ENCODE results near the gene SLC2A13. TPM values are rescaled to one million over a fixed set of nuclear protein-coding genes. Genes with fewer than 3 reads are reported as not detected.

SLC2A13 gene
- total RNA-seq, 1 experiment from 2014 or later: 15.3 TPM

DNA sequence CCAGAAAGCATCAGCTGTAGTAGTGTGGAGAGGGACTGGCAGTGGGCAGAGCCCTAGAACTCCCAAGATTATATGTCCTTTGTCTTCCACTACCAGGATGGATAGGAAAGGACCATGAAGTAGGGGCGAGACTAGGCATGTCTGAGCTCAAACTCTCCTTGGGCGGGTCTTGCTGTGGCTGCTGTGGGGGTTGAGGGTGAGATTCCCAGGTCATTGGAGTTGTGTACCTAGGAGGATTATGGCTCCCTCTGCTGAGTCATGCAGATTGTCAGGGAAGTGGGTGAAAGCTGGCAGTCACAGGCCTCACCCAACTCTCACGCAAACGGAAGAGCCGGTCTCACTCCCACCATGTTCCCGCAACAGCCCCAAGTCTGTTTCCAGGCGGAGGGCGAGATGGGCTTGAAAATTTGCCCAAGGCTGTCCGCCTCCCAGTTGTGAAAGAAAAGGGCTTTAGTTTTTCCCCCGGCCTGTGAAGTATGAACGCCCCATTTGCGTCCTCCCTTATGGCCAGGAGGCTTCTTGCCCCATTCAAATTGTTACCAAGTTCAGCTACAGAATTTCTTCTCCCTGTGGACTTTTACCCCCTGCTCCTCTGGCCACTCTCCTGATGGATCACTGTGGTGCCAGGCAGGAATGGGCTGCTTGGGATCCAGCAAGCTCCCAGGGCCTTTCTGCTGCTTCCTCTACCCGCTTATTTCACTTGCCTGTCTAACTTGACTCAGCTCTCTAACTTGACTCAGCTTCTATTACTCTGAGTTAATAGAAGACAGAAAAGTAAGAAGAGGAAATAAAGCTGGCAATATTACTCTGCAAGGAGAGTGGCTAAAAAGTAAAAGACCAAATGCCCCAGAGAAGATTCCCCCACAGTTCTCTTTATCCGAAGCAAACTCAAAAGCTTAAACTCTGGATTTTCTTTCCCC is 159.3 kb downstream of the SLC2A13 start:
- ChIA-PET CTCF (no interaction called here), POLR2A (no interaction called here)
- Mint-ChIP-seq H3K27ac (peak overlapping the region; percentile 36; the same call in 1 of the 2 replicates), H3K27me3 (ENCODE audit: low read depth) (no peaks in the 10 kb centered on the region), H3K36me3 (peaks cover 36% of the 10 kb centered on the region), H3K4me3 (no peak overlapping the region), H3K9me3 (peaks cover 38% of the 10 kb centered on the region), H3K4me1 (no peaks in the 10 kb centered on the region)
- ATAC-seq (no peak), DNase-seq (ENCODE audit: low spot score) (no peak)
- TF ChIP-seq ZNF138 (CRISPR knock-in tag; conservative IDR thresholded peaks at IDR 0.05): no peak
- no peak for TF ChIP-seq JAZF1 (CRISPR knock-in tag; IDR thresholded peaks at IDR 0.05)
- TF ChIP-seq ZBTB43 (CRISPR knock-in tag; IDR thresholded peaks at IDR 0.05): no peak
- TF ChIP-seq STAT6 (CRISPR knock-in tag; conservative IDR thresholded peaks at IDR 0.05; ENCODE audit: low read depth): no peak
- TF ChIP-seq NR3C1 (CRISPR knock-in tag; conservative IDR thresholded peaks at IDR 0.05; ENCODE audit: low read depth): no peak
- TF ChIP-seq SMAD4 (CRISPR knock-in tag; IDR thresholded peaks at IDR 0.05): no peak

GRCh38 chr12:39937119-39937518 is 168.8 kb downstream of the SLC2A13 start:
- DNase-seq (ENCODE audit: low spot score) (no peak), ATAC-seq (no peak)
- no peak overlapping the region for H3K4me3 Mint-ChIP-seq
- peaks cover 10% of the 10 kb centered on the region; the same call in 1 of the 2 replicates for H3K36me3 Mint-ChIP-seq
- H3K27ac Mint-ChIP-seq: no peak overlapping the region
- ChIA-PET POLR2A (no interaction called here), CTCF (no interaction called here)
- H3K27me3 Mint-ChIP-seq (ENCODE audit: low read depth): no peaks in the 10 kb centered on the region
- H3K9me3 Mint-ChIP-seq: peaks cover 15% of the 10 kb centered on the region
- H3K4me1 Mint-ChIP-seq: no peaks in the 10 kb centered on the region
- TF ChIP-seq AFF4 (CRISPR knock-in tag; IDR thresholded peaks at IDR 0.05; ENCODE audit: borderline replicate concordance) (no peak), NFATC4 (CRISPR knock-in tag; IDR thresholded peaks at IDR 0.05) (no peak), ELF4 (CRISPR knock-in tag; IDR thresholded peaks at IDR 0.05; ENCODE audit: low read depth) (no peak), ZNF138 (CRISPR knock-in tag; conservative IDR thresholded peaks at IDR 0.05) (no peak), ARID4B (CRISPR knock-in tag; IDR thresholded peaks at IDR 0.05; ENCODE audit: borderline replicate concordance) (no peak), ATF1 (CRISPR knock-in tag; IDR thresholded peaks at IDR 0.05) (no peak), TEAD4 (CRISPR knock-in tag; IDR thresholded peaks at IDR 0.05) (no peak), ZNF121 (CRISPR knock-in tag; IDR thresholded peaks at IDR 0.05) (no peak), GRHL2 (CRISPR knock-in tag; IDR thresholded peaks at IDR 0.05; ENCODE audit: insufficient replicate concordance, severe bottlenecking) (no peak)
- TF ChIP-seq, protein P1, sequence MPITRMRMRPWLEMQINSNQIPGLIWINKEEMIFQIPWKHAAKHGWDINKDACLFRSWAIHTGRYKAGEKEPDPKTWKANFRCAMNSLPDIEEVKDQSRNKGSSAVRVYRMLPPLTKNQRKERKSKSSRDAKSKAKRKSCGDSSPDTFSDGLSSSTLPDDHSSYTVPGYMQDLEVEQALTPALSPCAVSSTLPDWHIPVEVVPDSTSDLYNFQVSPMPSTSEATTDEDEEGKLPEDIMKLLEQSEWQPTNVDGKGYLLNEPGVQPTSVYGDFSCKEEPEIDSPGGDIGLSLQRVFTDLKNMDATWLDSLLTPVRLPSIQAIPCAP (CRISPR knock-in tag; IDR thresholded peaks at IDR 0.05): no peak
- TF ChIP-seq, protein P2, sequence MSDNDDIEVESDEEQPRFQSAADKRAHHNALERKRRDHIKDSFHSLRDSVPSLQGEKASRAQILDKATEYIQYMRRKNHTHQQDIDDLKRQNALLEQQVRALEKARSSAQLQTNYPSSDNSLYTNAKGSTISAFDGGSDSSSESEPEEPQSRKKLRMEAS (CRISPR knock-in tag; IDR thresholded peaks at IDR 0.05): no peak
- TF ChIP-seq, protein P3, sequence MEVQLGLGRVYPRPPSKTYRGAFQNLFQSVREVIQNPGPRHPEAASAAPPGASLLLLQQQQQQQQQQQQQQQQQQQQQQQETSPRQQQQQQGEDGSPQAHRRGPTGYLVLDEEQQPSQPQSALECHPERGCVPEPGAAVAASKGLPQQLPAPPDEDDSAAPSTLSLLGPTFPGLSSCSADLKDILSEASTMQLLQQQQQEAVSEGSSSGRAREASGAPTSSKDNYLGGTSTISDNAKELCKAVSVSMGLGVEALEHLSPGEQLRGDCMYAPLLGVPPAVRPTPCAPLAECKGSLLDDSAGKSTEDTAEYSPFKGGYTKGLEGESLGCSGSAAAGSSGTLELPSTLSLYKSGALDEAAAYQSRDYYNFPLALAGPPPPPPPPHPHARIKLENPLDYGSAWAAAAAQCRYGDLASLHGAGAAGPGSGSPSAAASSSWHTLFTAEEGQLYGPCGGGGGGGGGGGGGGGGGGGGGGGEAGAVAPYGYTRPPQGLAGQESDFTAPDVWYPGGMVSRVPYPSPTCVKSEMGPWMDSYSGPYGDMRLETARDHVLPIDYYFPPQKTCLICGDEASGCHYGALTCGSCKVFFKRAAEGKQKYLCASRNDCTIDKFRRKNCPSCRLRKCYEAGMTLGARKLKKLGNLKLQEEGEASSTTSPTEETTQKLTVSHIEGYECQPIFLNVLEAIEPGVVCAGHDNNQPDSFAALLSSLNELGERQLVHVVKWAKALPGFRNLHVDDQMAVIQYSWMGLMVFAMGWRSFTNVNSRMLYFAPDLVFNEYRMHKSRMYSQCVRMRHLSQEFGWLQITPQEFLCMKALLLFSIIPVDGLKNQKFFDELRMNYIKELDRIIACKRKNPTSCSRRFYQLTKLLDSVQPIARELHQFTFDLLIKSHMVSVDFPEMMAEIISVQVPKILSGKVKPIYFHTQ (CRISPR knock-in tag; IDR thresholded peaks at IDR 0.05): no peak
